ENCODE results near the gene C12orf42.

Gene C12orf42

DNA sequence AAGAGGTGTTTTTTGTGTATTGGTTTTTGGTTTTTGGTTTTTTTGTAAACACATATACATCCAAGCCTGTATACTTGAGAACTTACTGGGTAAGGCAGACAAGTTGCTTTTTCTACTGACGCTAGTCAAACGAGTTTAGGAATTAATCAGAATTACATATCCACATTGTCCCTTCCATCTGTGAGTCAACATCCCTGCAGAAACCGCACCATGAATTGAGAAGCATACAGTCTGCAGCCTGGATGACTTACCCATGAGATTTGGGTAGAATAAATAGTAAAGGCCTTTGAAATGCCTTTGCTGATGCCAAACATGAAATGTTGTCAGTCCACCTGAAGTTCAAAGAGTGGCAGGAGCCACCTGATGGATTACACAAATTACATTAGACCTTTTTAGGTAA is 21.4 kb upstream of the C12orf42 start:
- TF ChIP-seq, protein P1, sequence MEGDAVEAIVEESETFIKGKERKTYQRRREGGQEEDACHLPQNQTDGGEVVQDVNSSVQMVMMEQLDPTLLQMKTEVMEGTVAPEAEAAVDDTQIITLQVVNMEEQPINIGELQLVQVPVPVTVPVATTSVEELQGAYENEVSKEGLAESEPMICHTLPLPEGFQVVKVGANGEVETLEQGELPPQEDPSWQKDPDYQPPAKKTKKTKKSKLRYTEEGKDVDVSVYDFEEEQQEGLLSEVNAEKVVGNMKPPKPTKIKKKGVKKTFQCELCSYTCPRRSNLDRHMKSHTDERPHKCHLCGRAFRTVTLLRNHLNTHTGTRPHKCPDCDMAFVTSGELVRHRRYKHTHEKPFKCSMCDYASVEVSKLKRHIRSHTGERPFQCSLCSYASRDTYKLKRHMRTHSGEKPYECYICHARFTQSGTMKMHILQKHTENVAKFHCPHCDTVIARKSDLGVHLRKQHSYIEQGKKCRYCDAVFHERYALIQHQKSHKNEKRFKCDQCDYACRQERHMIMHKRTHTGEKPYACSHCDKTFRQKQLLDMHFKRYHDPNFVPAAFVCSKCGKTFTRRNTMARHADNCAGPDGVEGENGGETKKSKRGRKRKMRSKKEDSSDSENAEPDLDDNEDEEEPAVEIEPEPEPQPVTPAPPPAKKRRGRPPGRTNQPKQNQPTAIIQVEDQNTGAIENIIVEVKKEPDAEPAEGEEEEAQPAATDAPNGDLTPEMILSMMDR (IDR thresholded peaks at IDR 0.05; ENCODE audit: unreplicated experiment in 3 of 3) = no peak
- Mint-ChIP-seq H3K27me3 (ENCODE audit: low read depth) (peaks cover 11% of the 10 kb centered on the region), H3K36me3 (ENCODE audit: low read depth) (no peaks in the 10 kb centered on the region)

DNA sequence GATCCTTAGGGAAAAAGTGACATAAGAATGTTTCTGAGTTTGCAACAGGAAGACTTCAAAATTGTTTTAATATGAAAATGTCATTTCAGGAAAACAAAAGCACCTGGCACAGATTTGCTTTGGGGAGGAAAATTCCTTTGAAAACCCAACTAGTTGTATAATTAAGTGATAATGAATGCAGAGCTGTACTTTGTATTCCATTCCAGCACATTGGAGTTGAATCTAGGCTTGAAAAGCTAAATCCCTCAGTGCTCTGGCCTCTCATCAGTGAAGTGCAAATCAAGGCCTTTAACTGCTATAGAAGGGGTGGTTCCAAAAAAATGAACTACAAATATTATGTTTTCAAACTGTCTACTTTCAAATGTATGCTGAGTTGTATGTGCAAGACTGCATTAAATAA is 19.6 kb upstream of the C12orf42 start:
- Mint-ChIP-seq H3K9me3 (no peaks in the 10 kb centered on the region), H3K4me1 (no peaks in the 10 kb centered on the region), H3K27me3 (ENCODE audit: low read depth) (peaks cover 7% of the 10 kb centered on the region), H3K27ac (no peak overlapping the region), H3K36me3 (ENCODE audit: low read depth) (no peaks in the 10 kb centered on the region), H3K4me3 (no peak overlapping the region)
- TF ChIP-seq, protein P1 (IDR thresholded peaks at IDR 0.05; ENCODE audit: unreplicated experiment in 3 of 3) = no peak

More for the DNA sequence above, 21.4 kb upstream of the C12orf42 start:
- Mint-ChIP-seq H3K27ac (no peak overlapping the region), H3K9me3 (no peaks in the 10 kb centered on the region), H3K4me1 (no peaks in the 10 kb centered on the region), H3K4me3 (no peak overlapping the region)

DNA sequence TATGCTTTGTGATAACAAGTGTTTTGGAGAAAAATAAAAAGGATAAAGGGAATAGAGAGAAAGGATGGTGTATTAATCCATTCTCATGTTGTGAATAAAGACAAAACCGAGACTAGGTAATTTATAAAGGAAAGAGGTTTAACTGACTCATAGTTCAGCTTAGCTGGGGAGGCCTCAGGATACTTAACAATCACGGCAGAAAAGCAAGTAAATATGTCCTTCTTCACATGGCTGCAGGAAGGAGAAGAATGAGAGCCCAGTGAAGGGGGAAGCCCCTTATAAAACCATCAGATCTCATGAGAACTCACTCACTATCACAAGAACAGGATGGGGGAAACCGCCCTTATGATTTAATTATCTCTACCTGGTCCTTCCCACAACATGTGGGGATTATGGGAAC is 18.1 kb upstream of the C12orf42 start:
- no peaks in the 10 kb centered on the region for H3K36me3 Mint-ChIP-seq (ENCODE audit: low read depth)
- H3K27me3 Mint-ChIP-seq (ENCODE audit: low read depth) = peaks cover 8% of the 10 kb centered on the region
- TF ChIP-seq, protein P1 (IDR thresholded peaks at IDR 0.05; ENCODE audit: unreplicated experiment in 3 of 3) = no peak
- no peaks in the 10 kb centered on the region for H3K4me1 Mint-ChIP-seq
- H3K9me3 Mint-ChIP-seq = no peaks in the 10 kb centered on the region
- H3K4me3 Mint-ChIP-seq = no peak overlapping the region
- no peak overlapping the region for H3K27ac Mint-ChIP-seq

DNA sequence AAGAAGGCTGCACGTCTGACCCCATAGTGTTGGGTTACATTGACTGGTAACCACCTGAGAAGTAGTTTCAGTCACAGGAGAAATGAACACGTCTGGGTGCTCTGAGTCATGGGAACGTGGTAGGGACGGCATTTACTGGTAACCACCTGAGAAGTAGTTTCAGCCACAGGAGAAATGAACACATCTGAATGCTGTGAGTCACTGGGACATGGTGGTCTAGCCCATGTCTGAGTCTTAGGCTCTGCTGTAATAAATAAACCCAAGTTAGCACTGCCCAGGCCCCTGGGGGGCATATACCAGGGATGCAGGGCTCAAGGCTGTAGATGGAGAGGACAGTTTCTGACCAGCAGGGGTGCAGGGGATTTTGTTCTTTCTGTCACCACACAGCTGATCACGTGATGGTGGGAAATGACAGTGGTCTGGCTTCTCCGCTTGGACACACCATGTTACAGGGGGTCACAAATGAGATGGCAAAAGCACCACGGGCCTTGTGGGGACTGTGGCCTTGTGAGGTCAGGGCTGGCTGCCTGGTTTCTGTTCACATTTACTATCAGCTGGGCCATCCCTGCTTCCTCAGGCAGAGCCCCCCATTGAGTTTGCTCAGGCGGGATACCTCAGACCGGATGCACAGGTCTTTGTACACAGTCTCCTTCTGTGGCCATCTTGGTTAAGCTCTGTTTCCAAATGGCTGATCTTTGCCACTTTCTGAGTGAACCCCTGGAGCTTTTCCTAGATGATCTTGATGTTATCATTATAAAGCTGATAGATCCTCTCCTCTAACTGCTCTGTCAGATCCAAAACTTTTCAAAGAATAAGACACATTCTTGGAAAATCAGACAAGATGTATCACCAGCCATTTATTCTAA is 9.8 kb upstream of the C12orf42 start:
- Mint-ChIP-seq H3K9me3 (no peaks in the 10 kb centered on the region), H3K36me3 (ENCODE audit: low read depth) (no peaks in the 10 kb centered on the region), H3K27ac (no peak overlapping the region), H3K27me3 (ENCODE audit: low read depth) (peaks cover 20% of the 10 kb centered on the region), H3K4me3 (no peak overlapping the region), H3K4me1 (no peaks in the 10 kb centered on the region)
- TF ChIP-seq, protein P1 (IDR thresholded peaks at IDR 0.05; ENCODE audit: unreplicated experiment in 3 of 3) = no peak

DNA sequence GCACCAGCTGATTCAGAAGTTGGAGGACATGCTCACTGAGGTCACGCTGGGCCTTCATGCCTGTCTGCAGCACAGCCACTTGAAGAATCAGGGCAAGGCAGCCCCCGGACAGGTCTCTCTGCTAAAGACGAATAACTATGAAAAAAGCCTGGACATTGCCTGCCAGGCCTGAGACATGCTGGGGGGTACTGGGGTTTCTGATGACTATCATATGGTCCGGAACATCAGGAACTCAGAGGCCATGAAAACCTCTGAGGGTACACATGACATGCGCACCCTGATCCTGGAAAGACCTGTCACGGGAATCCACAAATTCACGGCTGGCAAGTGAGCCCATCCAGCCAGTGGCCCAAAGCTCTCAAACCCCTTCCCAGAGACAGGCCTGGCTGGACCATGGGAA is 8.8 kb upstream of the C12orf42 start:
- TF ChIP-seq, protein P1 (IDR thresholded peaks at IDR 0.05; ENCODE audit: unreplicated experiment in 3 of 3) = no peak
- Mint-ChIP-seq H3K27me3 (ENCODE audit: low read depth) (peaks cover 20% of the 10 kb centered on the region), H3K36me3 (ENCODE audit: low read depth) (no peaks in the 10 kb centered on the region), H3K27ac (no peak overlapping the region), H3K4me3 (no peak overlapping the region), H3K9me3 (no peaks in the 10 kb centered on the region), H3K4me1 (no peaks in the 10 kb centered on the region)
